Activated T-cell treated with anti-CD3 and anti-CD28 coated beads, Interleukin-2, amount 50 U/mL, for 24 hours (primary cell): ENCODE measurements around the gene CCDC17.
"Not testable (repeated sequence)": the region's sequence is repeated elsewhere in the genome, so short reads cannot be mapped to it uniquely, and the experiment has no call there.

Source experiments
- DNase-seq: peaks from one replicate; pipeline ENCODE4 v3.0.0-alpha.2; 2020
- H3K27ac Mint-ChIP-seq: 2 replicates; pipeline ENCODE4 v1.8.0; 2020; ENCODE audit warnings: mild to moderate bottlenecking, mixed read lengths
- H3K27me3 Mint-ChIP-seq: 2 replicates; pipeline ENCODE4 v1.8.0; 2020; ENCODE audit warnings: mixed read lengths
- H3K36me3 Mint-ChIP-seq: 2 replicates; pipeline ENCODE4 v1.8.0; 2020; ENCODE audit warnings: low read depth, mixed read lengths
- H3K4me1 Mint-ChIP-seq: 2 replicates; pipeline ENCODE4 v1.8.0; 2020; ENCODE audit warnings: low read depth, mixed read lengths
- H3K4me3 Mint-ChIP-seq: 2 replicates; pipeline ENCODE4 v1.8.0; 2020; ENCODE audit warnings: mild to moderate bottlenecking, moderate library complexity, mixed read lengths
- H3K9me3 Mint-ChIP-seq: 2 replicates; pipeline ENCODE4 v1.8.0; 2020; ENCODE audit warnings: mixed read lengths

Gene CCDC17

GRCh38 chr1:45612941-45613579, 10.8 kb downstream of the CCDC17 start:
- Mint-ChIP-seq H3K36me3 (peaks cover 96% of the 10 kb centered on the region), H3K27me3 (no peaks in the 10 kb centered on the region), H3K27ac (peak overlapping the region; percentile 52), H3K4me3 (no peak overlapping the region), H3K4me1 (peaks cover 5% of the 10 kb centered on the region), H3K9me3 (no peaks in the 10 kb centered on the region)
- no peak for DNase-seq

GRCh38 chr1:45610589-45611226, 13.1 kb downstream of the CCDC17 start:
- Mint-ChIP-seq H3K4me3 (no peak overlapping the region), H3K36me3 (peaks cover 96% of the 10 kb centered on the region), H3K27me3 (no peaks in the 10 kb centered on the region), H3K4me1 (peaks cover 19% of the 10 kb centered on the region), H3K27ac (peak overlapping the region; percentile 79), H3K9me3 (no peaks in the 10 kb centered on the region)
- no peak for DNase-seq

- no peaks in the 10 kb centered on the region for H3K27me3 Mint-ChIP-seq
- peaks cover 25% of the 10 kb centered on the region for H3K4me1 Mint-ChIP-seq
- no peak overlapping the region for H3K4me3 Mint-ChIP-seq
- peak overlapping the region; percentile 82 for H3K27ac Mint-ChIP-seq
- H3K9me3 Mint-ChIP-seq = no peaks in the 10 kb centered on the region
- DNase-seq = no peak
- peaks cover 96% of the 10 kb centered on the region for H3K36me3 Mint-ChIP-seq
These were observed 15.4 kb downstream of the CCDC17 start for GRCh38 chr1:45608175-45609156.

GRCh38 chr1:45607404-45608074, 16.3 kb downstream of the CCDC17 start:
- no peaks in the 10 kb centered on the region for H3K9me3 Mint-ChIP-seq
- peaks cover 96% of the 10 kb centered on the region for H3K36me3 Mint-ChIP-seq
- H3K27ac Mint-ChIP-seq = peak overlapping the region; percentile 82
- H3K4me3 Mint-ChIP-seq = no peak overlapping the region
- peaks cover 25% of the 10 kb centered on the region for H3K4me1 Mint-ChIP-seq
- no peaks in the 10 kb centered on the region for H3K27me3 Mint-ChIP-seq
- no peak for DNase-seq

GRCh38 chr1:45604239-45604638, 19.6 kb downstream of the CCDC17 start:
- no peaks in the 10 kb centered on the region for H3K27me3 Mint-ChIP-seq
- H3K4me3 Mint-ChIP-seq = no peak overlapping the region

DNA sequence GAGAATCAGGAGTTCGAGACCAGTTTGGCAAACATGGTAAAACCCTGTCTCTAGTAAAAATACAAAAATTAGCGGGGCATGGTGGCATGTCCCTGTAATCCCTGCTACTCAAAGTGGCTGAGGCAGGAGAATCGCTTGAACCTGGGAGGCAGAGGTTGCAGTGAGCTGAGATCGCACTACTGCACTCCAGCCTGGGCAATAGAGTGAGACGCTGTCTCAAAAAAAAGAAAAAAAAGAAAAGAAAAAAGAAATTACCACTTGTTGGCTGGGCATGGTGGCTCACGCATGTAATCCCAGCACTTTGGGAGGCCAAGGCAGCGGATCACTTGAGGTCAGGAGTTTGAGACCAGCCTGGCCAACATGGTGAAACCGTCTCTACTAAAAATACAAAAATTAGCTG, 27.1 kb downstream of the CCDC17 start:
- H3K9me3 Mint-ChIP-seq = not testable (repeated sequence)

More at GRCh38 chr1:45604239-45604638, 19.6 kb downstream of the CCDC17 start:
- no peaks in the 10 kb centered on the region for H3K9me3 Mint-ChIP-seq
- H3K4me1 Mint-ChIP-seq = peaks cover 49% of the 10 kb centered on the region
- H3K36me3 Mint-ChIP-seq = peaks cover 98% of the 10 kb centered on the region
- no peak for DNase-seq
- no peak overlapping the region for H3K27ac Mint-ChIP-seq

GRCh38 chr1:45594412-45594811, 29.4 kb downstream of the CCDC17 start:
- peak overlapping the region; percentile 76 for H3K27ac Mint-ChIP-seq
- peaks cover 48% of the 10 kb centered on the region for H3K4me1 Mint-ChIP-seq
- no peak for DNase-seq
- no peaks in the 10 kb centered on the region for H3K27me3 Mint-ChIP-seq
- H3K9me3 Mint-ChIP-seq = no peaks in the 10 kb centered on the region
- H3K4me3 Mint-ChIP-seq = no peak overlapping the region
- H3K36me3 Mint-ChIP-seq = peaks cover 93% of the 10 kb centered on the region

More for the DNA sequence above, 27.1 kb downstream of the CCDC17 start:
- not testable (repeated sequence) for H3K27me3 Mint-ChIP-seq, H3K27ac Mint-ChIP-seq, DNase-seq, H3K4me3 Mint-ChIP-seq
- H3K4me1 Mint-ChIP-seq = peaks cover 56% of the 10 kb centered on the region
- peaks cover 95% of the 10 kb centered on the region for H3K36me3 Mint-ChIP-seq

DNA sequence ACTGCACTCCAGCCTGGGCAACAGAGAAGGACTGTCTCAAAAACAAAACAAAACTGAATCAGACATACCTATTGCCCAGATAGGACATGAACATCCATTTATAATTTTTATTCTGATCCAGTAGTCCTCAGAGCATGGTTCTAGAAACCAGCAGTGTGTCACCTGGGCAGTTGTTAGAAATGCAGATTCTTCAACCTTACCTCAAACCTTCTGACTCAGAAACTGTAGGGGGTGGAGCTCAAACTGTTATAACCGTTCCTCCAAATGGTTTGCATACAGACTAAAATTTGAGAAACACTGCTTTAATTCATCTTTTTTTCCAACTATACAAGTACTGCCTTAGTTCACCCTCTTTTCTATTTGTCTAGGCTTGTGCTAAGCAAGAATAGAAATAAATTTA, 34.0 kb downstream of the CCDC17 start:
- Mint-ChIP-seq H3K36me3 (peaks cover 84% of the 10 kb centered on the region), H3K9me3 (no peaks in the 10 kb centered on the region), H3K4me1 (peaks cover 54% of the 10 kb centered on the region), H3K27me3 (no peaks in the 10 kb centered on the region), H3K4me3 (no peak overlapping the region), H3K27ac (no peak overlapping the region)
- no peak for DNase-seq

DNA sequence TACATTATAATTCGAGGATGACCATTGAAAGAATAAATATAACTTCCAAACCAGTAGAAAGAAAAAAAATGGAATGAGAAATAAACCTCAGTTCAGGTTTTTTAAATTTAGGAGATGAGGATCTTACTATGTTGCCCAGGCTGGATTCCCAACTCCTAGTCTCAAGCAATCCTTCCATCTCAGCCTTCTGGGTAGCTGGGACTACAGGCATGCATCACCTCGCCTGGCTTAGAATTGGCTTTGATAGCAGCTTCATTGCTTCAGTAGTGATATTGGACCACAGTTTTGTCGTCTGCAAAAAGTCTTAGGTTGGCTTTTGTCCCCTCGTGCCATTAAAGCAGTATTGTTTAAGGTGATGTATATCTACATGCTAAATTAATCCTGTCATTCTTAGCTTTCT, 37.1 kb downstream of the CCDC17 start:
- peaks cover 52% of the 10 kb centered on the region for H3K4me1 Mint-ChIP-seq
- H3K36me3 Mint-ChIP-seq = peaks cover 65% of the 10 kb centered on the region
- H3K4me3 Mint-ChIP-seq = peak overlapping the region; percentile 99

GRCh38 chr1:45585496-45586075, 38.3 kb downstream of the CCDC17 start:
- peak overlapping the region; percentile 99 for H3K27ac Mint-ChIP-seq
- no peaks in the 10 kb centered on the region for H3K27me3 Mint-ChIP-seq
- H3K4me1 Mint-ChIP-seq = peaks cover 47% of the 10 kb centered on the region
- H3K9me3 Mint-ChIP-seq = no peaks in the 10 kb centered on the region
- peaks cover 56% of the 10 kb centered on the region for H3K36me3 Mint-ChIP-seq
- peak overlapping the region; percentile 99 for H3K4me3 Mint-ChIP-seq
- DNase-seq = peak; percentile 31

More for the DNA sequence above, 37.1 kb downstream of the CCDC17 start:
- Mint-ChIP-seq H3K27me3 (no peaks in the 10 kb centered on the region), H3K27ac (peak overlapping the region; percentile 99), H3K9me3 (no peaks in the 10 kb centered on the region)
- DNase-seq = no peak

DNA sequence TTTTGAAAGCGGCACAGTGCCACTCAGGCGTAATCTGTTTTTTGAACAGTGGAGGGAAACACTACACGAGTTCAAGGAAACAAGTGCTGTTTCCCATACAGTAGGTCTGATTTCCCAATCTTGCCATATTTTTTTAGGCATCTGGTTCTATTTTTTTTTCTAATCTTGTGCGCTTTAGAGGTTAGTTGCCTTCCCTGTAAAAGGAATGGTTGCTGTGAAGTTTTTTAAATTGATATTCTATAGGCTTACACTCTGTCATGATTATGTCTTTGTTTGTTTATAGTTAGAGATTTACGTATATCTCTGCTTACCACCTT, 38.8 kb downstream of the CCDC17 start:
- peak overlapping the region; percentile 99 for H3K27ac Mint-ChIP-seq
- H3K36me3 Mint-ChIP-seq = peaks cover 52% of the 10 kb centered on the region
- DNase-seq = no peak
- peaks cover 46% of the 10 kb centered on the region for H3K4me1 Mint-ChIP-seq
- H3K4me3 Mint-ChIP-seq = peak overlapping the region; percentile 99
- no peaks in the 10 kb centered on the region for H3K9me3 Mint-ChIP-seq
- H3K27me3 Mint-ChIP-seq = no peaks in the 10 kb centered on the region

GRCh38 chr1:45584351-45585109, 39.3 kb downstream of the CCDC17 start:
- Mint-ChIP-seq H3K36me3 (peaks cover 47% of the 10 kb centered on the region), H3K4me1 (peaks cover 41% of the 10 kb centered on the region), H3K27ac (peak overlapping the region; percentile 99), H3K4me3 (peak overlapping the region; percentile 99), H3K9me3 (no peaks in the 10 kb centered on the region), H3K27me3 (no peaks in the 10 kb centered on the region)
- peak; percentile 90 for DNase-seq

DNA sequence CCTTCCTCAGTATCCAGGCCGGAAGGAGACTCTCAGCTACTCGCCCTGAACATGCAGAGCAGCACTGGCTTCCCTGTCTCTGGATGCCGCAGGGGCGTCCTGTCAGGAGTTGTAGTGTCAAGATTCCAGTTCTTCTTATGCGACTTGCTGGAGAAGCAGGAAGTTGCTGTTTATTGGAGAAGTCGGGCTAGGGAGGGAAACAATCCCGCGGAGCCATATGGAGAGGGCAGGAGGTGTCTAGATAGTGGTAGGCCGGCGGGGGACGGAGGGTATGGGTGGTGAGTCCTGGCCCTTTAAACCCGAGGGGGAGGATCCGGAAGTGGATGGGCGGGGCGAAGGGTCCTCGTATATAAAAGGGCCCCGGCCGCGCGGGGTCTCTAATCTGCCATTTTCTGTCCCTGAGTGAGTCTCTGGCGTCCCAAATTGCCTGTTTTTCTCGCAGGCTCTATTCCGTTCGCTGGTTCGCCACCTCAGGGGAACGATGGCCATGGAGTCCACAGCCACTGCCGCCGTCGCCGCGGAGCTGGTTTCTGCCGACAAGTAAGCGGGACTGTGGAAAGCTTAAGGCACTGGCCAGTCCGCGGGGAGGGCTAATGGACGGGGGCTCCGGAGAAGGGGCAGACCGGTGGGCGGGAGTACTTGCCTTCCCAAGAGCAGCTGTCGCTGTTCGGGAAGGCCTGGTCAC, 40.0 kb downstream of the CCDC17 start, which contains the start of gene NASP:
NASP (plus strand) TSS at position 376 of the 685 bp plus-strand sequence; CDS start at position 482, 106 bp downstream.
- H3K27me3 Mint-ChIP-seq = no peaks in the 10 kb centered on the region
- H3K4me1 Mint-ChIP-seq = peaks cover 34% of the 10 kb centered on the region
- H3K36me3 Mint-ChIP-seq = peaks cover 40% of the 10 kb centered on the region
- H3K9me3 Mint-ChIP-seq = no peaks in the 10 kb centered on the region
- peak within 1 kb of the TSS; percentile 99 for H3K4me3 Mint-ChIP-seq
- peak within 1 kb of the TSS; percentile 99 for H3K27ac Mint-ChIP-seq
- DNase-seq = peak; percentile 99
